NB4 (cell line): ENCODE data around the gene TRMU.

ENCODE experiments used
- MYC ChIP-seq: IDR thresholded peaks from 2 replicates; pipeline ENCODE4 v1.6.1; 2011; ENCODE audit warnings: low read depth, low read length
- POLR2A ChIP-seq: IDR thresholded peaks from 2 replicates; pipeline ENCODE4 v1.6.1; 2011; ENCODE audit warnings: mild to moderate bottlenecking; ENCODE audit not compliant: insufficient read length; ENCODE audit errors: extremely low read depth
- TF ChIP-seq, protein P1 (sequence below): IDR thresholded peaks from one replicate; pipeline ENCODE4 v1.5.1; 2012; ENCODE audit warnings: low read depth, low read length

DNA sequence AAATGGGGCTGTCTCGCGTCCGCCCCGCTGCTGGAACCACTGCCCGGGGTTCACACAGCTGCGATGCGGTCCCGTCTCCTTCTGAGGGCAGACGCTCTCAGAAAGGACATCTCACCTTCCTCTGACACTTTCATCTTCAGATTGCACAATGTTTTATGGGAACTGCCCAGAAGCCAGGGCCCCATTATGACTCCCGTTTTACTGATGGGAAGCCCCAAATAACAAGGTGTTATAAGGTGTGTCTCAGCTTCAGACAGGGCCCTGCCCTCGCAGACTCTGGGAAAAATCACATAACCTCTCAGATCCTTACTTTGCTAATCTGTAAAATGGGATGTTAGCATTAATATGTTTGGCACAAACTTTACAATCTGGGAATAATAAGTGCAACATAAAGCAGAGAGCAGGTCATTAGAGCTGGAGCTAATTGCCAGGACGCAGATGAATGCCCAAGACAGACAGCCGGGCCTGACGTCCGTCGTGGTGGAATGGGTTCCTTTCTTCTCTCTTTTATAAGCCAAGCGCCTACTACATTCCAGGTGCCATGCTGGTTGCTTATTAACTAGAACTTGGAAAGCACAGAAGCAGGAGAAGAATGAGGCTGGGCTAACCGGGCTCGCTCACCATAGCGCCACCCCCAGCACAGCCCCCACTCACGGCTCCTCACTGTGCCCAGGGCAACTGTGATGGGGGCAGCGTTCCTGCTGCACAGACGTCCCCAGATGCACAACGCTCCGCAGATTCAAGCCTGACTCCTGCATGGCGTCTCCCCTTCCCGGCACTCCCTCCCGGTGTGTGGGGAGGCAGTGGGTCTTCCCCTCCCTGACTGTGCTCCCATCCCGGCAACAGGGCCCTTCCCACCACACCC lies 43.8 kb downstream of the TRMU start:
- TF ChIP-seq, protein P1, sequence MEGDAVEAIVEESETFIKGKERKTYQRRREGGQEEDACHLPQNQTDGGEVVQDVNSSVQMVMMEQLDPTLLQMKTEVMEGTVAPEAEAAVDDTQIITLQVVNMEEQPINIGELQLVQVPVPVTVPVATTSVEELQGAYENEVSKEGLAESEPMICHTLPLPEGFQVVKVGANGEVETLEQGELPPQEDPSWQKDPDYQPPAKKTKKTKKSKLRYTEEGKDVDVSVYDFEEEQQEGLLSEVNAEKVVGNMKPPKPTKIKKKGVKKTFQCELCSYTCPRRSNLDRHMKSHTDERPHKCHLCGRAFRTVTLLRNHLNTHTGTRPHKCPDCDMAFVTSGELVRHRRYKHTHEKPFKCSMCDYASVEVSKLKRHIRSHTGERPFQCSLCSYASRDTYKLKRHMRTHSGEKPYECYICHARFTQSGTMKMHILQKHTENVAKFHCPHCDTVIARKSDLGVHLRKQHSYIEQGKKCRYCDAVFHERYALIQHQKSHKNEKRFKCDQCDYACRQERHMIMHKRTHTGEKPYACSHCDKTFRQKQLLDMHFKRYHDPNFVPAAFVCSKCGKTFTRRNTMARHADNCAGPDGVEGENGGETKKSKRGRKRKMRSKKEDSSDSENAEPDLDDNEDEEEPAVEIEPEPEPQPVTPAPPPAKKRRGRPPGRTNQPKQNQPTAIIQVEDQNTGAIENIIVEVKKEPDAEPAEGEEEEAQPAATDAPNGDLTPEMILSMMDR, result no peak
- TF ChIP-seq POLR2A (no peak), MYC (no peak)
